ENCODE results near the gene TCERG1L.

DNA sequence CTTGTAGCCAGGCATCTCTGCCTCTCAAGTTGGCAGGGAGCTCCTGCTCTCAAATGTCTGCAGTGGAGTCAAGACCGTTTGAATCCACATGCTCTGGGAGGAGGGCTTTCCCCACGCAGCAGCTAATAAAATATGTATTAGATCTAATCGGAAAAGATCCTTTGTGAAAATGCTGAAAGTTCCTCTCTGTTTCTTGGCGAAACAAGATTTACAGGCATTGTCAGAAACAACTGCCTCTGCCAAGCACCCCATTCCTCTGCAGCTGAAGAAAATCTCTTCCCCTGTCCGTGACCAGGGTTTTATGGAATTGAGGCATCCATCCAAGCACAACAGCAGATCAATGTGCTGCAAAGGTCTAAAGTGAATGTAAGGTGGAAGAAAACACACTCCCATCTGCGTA, 165.8 kb downstream of the TCERG1L start:
- TF ChIP-seq, protein P1, sequence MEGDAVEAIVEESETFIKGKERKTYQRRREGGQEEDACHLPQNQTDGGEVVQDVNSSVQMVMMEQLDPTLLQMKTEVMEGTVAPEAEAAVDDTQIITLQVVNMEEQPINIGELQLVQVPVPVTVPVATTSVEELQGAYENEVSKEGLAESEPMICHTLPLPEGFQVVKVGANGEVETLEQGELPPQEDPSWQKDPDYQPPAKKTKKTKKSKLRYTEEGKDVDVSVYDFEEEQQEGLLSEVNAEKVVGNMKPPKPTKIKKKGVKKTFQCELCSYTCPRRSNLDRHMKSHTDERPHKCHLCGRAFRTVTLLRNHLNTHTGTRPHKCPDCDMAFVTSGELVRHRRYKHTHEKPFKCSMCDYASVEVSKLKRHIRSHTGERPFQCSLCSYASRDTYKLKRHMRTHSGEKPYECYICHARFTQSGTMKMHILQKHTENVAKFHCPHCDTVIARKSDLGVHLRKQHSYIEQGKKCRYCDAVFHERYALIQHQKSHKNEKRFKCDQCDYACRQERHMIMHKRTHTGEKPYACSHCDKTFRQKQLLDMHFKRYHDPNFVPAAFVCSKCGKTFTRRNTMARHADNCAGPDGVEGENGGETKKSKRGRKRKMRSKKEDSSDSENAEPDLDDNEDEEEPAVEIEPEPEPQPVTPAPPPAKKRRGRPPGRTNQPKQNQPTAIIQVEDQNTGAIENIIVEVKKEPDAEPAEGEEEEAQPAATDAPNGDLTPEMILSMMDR (IDR thresholded peaks at IDR 0.05; ENCODE audit: poor library complexity, severe bottlenecking): no peak
- TF ChIP-seq POLR2AphosphoS5 (IDR thresholded peaks at IDR 0.05): no peak
- TF ChIP-seq TAF1 (IDR thresholded peaks at IDR 0.05; ENCODE audit: low read depth): no peak
- TF ChIP-seq EZH2 (IDR thresholded peaks at IDR 0.05; ENCODE audit: borderline replicate concordance, insufficient read depth, low read length, poor library complexity, severe bottlenecking): no peak
- TF ChIP-seq EP300 (conservative IDR thresholded peaks at IDR 0.05; ENCODE audit: poor library complexity, severe bottlenecking): no peak
- TF ChIP-seq, protein P2, sequence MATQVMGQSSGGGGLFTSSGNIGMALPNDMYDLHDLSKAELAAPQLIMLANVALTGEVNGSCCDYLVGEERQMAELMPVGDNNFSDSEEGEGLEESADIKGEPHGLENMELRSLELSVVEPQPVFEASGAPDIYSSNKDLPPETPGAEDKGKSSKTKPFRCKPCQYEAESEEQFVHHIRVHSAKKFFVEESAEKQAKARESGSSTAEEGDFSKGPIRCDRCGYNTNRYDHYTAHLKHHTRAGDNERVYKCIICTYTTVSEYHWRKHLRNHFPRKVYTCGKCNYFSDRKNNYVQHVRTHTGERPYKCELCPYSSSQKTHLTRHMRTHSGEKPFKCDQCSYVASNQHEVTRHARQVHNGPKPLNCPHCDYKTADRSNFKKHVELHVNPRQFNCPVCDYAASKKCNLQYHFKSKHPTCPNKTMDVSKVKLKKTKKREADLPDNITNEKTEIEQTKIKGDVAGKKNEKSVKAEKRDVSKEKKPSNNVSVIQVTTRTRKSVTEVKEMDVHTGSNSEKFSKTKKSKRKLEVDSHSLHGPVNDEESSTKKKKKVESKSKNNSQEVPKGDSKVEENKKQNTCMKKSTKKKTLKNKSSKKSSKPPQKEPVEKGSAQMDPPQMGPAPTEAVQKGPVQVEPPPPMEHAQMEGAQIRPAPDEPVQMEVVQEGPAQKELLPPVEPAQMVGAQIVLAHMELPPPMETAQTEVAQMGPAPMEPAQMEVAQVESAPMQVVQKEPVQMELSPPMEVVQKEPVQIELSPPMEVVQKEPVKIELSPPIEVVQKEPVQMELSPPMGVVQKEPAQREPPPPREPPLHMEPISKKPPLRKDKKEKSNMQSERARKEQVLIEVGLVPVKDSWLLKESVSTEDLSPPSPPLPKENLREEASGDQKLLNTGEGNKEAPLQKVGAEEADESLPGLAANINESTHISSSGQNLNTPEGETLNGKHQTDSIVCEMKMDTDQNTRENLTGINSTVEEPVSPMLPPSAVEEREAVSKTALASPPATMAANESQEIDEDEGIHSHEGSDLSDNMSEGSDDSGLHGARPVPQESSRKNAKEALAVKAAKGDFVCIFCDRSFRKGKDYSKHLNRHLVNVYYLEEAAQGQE (IDR thresholded peaks at IDR 0.05; ENCODE audit: borderline replicate concordance): no peak
- TF ChIP-seq RAD21 (conservative IDR thresholded peaks at IDR 0.05): no peak
